GM13977 (cell line): ENCODE data around the gene GDF11.

Source experiments
- DNase-seq: peaks from one replicate; pipeline ENCODE4 v3.0.0; 2012; ENCODE audit warnings: low spot score
- in situ Hi-C: fragments of 300-500 bp; cut with MboI; formaldehyde crosslinking; loops from one replicate; pipeline ENCODE4 v1.12.0; 2022; ENCODE audit warnings: low sequenced_read_pairs, low pct_unique_long_range_greater_than_20kb, mixed read lengths, inconsistent platforms; ENCODE audit not compliant: unreplicated experiment
- TF ChIP-seq, protein P1 (sequence below): IDR thresholded peaks from 2 replicates; pipeline ENCODE4 v1.5.1; 2012; ENCODE audit warnings: mild to moderate bottlenecking, control low read depth; ENCODE audit not compliant: insufficient read depth; ENCODE audit errors: extremely low read depth, missing control alignments

Gene GDF11

DNA sequence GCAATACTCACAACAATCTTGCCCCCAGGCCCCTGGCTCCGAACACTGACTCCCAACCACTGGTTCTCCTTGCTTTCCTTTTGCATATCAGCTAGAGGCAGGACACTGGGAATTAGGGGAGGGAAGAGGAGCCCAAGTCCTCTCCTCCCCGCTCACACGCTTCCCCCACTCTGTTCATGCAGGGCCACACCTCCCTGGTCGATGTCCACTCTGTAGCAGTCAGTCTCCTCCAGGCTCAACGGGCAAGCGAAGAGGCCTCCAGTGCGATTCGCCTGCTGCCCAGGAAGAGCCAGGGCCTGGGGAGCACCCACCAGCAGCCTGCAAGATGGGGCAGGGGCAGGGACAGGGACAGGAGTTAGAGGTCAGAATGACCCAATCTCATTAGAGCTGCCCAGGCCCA, 40.1 kb upstream of the GDF11 start:
- no peak for DNase-seq
- in situ Hi-C loops, result no loop called here
- TF ChIP-seq, protein P1, sequence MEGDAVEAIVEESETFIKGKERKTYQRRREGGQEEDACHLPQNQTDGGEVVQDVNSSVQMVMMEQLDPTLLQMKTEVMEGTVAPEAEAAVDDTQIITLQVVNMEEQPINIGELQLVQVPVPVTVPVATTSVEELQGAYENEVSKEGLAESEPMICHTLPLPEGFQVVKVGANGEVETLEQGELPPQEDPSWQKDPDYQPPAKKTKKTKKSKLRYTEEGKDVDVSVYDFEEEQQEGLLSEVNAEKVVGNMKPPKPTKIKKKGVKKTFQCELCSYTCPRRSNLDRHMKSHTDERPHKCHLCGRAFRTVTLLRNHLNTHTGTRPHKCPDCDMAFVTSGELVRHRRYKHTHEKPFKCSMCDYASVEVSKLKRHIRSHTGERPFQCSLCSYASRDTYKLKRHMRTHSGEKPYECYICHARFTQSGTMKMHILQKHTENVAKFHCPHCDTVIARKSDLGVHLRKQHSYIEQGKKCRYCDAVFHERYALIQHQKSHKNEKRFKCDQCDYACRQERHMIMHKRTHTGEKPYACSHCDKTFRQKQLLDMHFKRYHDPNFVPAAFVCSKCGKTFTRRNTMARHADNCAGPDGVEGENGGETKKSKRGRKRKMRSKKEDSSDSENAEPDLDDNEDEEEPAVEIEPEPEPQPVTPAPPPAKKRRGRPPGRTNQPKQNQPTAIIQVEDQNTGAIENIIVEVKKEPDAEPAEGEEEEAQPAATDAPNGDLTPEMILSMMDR, result no peak

DNA sequence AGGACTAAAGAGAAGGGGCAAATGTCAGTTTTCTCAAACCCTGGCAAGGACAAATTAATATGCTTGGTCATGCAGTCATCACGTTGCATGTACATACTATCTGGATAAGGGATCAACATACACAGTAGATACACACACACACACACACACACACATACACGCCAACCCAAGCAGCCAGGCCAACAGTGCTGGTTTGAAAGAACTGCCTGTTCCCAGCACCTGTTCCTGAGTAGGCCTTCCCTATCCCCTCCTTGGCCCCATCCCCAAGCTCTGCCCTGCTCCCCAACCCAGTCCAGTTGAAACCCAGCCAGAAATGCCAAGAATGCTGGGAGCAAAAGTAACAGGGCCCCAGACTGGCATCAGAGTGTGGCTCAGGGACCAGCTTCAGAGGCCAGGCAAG, 39.6 kb upstream of the GDF11 start:
- in situ Hi-C loops, result no loop called here
- DNase-seq, result no peak
- TF ChIP-seq, protein P1, result no peak

DNA sequence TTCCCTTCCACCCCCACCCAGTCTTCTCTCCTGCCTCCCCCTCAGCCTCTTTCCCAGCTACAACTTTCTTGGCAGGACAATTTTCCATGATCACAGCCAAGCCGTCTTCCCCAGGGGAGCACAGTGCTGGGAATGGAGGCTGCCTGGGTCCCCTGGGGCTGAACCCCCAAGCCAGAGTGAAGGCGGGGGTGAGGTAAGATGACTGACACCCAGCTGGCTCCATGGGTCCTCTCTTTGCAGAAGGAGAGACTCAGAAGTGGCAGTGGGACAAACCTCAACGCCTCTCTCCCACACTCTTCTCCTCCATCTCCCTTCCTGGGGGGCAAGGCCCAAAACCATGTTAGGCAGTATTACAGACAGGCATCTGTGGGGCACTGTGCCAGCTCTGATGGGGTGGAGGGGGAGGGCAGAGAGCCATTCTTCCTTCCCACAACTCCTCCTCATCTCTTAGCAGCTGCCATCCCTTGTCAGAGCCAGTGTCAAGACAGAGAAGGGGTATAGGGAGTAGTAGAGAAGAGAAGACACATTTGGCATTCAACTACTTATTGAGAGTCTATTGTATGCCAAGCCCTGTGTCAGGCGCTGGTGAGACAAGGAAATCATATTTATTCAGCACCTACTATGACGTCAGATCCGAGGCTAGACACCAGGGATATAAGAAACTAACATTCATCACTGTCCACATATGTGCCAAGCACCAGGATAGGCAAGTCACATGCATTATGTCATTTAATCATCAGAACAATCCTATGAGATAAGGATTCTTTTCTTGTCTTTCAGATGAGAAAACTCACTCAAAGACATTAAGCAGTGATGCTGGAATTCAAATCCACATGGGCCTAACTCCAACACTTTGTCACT, 38.8 kb upstream of the GDF11 start:
- in situ Hi-C loops, result no loop called here
- no peak for DNase-seq
- TF ChIP-seq, protein P1, result no peak

DNA sequence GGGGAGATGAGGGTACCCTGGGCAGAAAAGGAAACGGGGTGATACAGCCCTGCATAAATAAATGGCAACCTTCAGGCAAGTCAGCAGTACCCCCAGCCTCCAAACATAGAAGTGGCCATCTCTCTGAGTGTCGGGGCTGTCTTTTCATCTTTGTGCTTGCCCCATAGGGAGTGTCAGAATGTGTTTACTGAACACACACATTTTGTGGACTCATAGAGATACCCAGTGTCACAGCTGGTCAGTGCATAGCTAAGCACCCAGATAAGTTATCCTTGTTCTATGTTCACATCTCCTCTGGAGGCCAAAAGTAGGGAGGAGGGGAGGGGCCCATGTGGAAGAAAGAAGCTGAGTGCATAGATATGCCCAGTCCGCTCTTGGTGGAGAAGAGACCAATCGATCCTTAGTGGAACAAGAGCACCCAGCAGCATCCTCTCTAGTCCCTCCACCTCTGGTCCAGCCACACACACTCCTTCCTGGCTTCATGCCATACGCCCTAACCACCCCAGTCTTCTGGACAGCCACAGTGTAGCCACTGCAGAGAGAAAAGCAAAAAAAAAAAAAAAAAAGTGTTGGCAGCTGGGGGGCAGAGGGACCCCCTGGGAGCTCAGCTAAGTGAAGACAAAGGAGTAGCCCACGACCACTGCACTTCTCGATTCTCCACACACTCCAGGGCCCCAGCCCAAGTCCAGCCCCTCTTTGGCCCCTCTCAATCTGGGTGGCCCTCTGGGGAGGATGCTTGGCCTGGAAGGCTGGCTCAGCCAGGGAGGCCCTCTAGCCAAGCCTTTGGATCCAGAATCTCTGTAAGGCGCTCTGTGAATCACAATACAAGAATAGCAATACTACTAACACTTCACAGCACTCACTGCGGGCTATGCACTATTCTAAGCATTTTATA, 37.9 kb upstream of the GDF11 start:
- TF ChIP-seq, protein P1, result no peak
- in situ Hi-C loops, result no loop called here
- no peak for DNase-seq

DNA sequence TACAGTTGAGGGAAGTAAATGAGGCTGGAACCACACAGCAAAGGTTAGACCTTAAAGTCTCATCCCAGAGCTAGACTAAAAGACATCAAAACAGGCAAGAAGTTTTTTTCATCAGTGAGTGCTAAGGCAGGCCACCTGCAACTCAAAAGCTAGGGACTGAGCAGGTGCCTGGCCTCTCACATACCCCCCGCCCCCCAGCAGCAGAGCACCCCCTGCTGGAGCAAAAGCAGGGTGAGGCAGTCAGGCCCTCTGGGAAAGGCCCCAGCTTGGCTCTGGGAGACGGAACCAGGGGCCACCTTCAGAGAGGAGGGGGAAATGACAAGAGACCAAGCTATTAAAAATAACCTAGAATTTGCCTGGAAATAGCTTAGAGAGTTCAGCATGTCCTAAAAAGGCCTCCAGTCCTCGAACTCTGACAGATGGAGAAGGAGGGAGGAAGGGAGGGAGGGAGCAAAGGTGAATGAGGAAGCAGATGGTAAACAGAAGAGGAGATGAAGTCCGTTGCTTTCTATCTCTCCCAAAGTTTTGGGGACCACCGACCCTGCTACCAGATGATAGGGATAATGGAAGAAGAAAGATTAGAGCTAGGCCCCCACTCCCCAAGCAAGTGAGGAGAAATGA, 37.0 kb upstream of the GDF11 start:
- in situ Hi-C loops, result no loop called here
- TF ChIP-seq, protein P1, result peak; percentile 45
- DNase-seq, result peak; percentile 54

DNA sequence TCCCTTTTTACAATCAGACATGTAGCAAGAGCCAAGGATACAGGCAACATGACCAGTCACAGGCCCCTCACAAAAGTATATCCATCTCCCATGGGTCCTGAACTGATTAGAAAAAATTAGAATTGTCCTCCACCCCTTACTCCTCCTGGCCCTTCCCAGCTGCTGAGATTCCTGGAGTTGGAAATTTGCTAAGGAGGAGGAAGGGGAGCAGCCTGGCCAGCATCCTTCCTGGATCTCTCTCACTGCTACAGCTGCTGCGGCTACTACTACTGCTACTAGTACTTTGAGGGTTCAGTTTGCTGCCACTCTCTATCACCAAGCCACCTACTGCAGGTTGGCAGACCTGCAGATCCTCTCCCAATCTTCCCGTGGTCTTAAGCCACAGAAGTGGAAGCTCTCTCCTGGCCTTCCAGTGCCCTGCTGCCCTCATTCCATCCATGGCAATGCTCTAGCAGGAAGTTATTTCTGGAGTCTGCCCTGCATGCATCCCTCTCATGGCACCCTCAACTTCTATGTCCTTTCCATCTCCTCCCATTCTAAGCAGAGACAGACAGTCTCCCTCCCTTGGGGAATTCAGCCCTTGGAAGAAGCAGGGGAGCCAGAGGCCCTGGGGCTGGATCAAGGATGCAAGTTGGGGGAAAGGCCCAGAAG, 36.2 kb upstream of the GDF11 start:
- no peak for DNase-seq
- TF ChIP-seq, protein P1, result no peak
- in situ Hi-C loops, result no loop called here
